HFF-Myc (cell line): Measurements from ENCODE around the gene PTPRZ1.

Experiments used
- DNase-seq: peaks from one replicate; pipeline ENCODE4 v3.0.0-alpha.2; 2011; ENCODE audit warnings: low read depth; ENCODE audit errors: extremely low read depth
- H3K4me3 ChIP-seq: replicated peaks from 2 replicates; pipeline ENCODE4 v1.5.1; 2011; ENCODE audit warnings: low read depth, mild to moderate bottlenecking, control low read depth, low read length
- TF ChIP-seq, protein P1 (sequence below): IDR thresholded peaks from 2 replicates; pipeline ENCODE4 v1.5.1; 2012; ENCODE audit warnings: mild to moderate bottlenecking, low read depth, low read length, control low read depth; ENCODE audit errors: missing control alignments

The PTPRZ1 gene

DNA sequence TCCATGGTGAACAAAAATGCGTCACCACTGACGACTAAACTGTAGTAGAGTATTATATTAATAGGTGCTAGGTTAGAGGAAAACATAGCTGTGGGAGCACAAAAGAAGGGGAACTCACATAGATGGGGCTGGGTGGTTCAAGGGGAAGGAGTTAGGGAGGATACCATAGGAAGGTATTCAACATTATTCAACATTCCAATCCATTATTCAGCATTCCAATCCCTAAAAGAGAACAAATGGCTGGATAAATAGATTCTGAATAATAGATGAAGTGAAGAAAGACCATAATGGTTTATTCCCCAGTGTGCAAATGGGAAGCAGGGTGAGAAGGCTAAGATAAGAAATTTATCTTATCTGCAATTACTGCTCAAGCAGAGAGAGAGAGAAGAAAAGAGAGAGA lies 209.7 kb downstream of the PTPRZ1 start:
- no peak overlapping the region for H3K4me3 ChIP-seq
- DNase-seq, result no peak
- TF ChIP-seq, protein P1, sequence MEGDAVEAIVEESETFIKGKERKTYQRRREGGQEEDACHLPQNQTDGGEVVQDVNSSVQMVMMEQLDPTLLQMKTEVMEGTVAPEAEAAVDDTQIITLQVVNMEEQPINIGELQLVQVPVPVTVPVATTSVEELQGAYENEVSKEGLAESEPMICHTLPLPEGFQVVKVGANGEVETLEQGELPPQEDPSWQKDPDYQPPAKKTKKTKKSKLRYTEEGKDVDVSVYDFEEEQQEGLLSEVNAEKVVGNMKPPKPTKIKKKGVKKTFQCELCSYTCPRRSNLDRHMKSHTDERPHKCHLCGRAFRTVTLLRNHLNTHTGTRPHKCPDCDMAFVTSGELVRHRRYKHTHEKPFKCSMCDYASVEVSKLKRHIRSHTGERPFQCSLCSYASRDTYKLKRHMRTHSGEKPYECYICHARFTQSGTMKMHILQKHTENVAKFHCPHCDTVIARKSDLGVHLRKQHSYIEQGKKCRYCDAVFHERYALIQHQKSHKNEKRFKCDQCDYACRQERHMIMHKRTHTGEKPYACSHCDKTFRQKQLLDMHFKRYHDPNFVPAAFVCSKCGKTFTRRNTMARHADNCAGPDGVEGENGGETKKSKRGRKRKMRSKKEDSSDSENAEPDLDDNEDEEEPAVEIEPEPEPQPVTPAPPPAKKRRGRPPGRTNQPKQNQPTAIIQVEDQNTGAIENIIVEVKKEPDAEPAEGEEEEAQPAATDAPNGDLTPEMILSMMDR, result no peak

DNA sequence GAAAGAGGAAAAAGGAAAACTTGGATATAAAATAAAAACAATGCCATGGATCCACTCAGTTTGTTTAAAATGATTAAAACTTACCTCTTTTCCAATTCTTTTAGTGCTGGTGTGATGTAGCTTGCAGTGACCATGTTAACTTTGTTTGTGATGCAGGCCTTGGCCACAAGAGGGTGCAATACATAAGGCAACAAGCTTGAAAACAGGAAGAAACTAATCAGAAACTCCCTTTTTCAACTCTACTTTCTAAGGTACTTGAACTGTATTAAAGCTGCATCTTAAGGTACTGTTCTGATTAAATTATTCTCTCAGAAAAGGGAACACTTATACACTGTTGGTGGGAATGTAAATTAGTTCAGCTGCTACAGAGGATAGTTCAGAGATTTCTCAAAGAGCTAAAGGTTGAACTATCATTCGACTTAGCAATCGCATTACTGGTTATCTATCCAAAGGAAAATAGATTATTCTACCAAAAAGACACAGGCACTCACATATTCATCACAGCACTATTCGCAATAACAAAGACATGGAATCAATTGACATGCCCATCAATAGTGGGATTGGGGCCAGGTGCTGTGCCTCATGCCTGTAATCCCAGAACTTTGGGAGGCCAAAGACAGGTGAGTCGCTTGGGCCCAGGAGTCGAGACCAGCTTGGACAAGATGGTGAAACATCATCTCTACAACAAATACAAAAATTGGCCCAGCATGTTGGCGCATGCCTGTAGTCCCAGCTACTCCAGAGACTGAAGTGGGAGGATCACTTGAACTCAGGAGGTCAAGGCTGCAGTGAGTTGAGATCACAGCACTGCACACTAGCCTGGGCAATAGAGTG lies 220.2 kb downstream of the PTPRZ1 start:
- TF ChIP-seq, protein P1, result peak; percentile 87
- DNase-seq, result peak; percentile 60
- no peak overlapping the region for H3K4me3 ChIP-seq

DNA sequence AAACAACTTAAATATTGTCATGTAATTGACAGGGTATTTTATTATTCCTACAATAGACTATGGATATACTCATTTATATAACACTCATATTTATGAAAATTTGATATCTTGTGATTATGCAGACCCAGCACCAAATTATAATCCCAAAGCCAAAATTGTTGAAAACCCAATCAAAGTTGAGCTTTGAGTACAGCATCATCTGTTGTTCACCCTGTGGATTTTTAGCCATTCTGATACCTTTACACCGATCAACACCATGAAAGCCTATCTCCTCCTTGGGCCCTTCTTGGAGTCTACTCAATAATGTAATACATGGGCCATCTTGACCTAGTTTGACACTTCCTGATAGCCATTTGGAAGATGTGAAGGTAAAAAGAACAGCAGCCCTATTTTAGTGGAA lies 221.6 kb downstream of the PTPRZ1 start:
- no peak overlapping the region for H3K4me3 ChIP-seq
- DNase-seq, result no peak
- TF ChIP-seq, protein P1, result no peak

DNA sequence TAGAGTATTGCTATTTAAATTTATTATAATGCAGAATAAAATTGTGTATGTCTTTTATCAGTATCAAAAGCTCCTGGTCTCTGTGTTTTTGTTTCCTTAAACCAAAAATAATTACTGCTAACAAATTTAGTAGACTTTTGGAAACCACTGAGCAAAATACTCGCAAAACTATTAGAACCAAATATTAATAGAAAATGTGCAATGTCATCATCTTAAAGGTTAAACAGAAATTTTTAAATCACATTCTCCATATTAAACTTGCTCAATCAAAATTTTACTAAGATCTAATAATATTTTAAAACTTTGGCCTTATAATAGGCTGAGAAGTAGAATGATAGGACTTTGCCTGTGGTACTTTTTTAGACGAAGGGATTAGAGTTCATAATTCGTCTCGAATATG lies 222.7 kb downstream of the PTPRZ1 start:
- no peak for DNase-seq
- H3K4me3 ChIP-seq, result no peak overlapping the region
- TF ChIP-seq, protein P1, result no peak

DNA sequence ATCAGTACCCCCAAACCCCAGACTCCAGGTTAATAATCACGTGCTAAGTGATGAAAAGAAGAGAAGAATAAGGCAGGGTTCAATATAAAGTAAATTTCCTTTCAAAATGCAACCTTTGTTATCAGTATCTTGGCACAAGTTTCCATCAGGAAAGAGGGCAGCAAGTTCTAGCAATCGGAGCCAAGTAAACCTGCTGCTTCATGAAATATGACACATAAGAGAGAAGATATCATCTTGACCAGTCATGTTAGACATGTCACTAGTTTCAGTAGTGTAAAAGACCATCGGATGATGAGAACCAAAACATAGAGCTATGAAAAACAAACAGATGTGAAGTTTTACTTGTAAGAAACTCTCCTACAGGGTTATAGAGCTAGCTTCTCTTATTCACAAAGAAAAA lies 227.1 kb downstream of the PTPRZ1 start:
- H3K4me3 ChIP-seq, result no peak overlapping the region
- no peak for DNase-seq
- TF ChIP-seq, protein P1, result no peak

DNA sequence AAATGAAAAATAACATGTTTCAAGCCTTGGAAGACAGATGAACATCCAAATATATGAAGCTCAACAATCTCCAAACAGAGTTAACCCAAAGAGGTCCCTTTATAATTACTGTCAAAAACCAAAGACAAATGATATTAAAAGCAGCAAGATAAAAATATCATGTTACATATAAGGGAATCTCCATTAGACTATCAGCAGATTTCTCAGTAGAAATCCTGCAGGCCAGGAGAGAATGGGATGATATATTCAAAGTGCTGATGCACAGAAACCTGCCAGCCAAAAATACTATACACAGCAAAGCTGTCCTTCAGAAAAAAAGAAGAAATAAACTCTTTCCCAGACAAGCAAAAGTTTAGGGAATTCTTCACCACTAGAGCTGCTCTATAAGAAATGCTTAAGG lies 230.1 kb downstream of the PTPRZ1 start:
- TF ChIP-seq, protein P1, result no peak
- H3K4me3 ChIP-seq, result no peak overlapping the region
- no peak for DNase-seq
